ENCODE measurements around the gene TSPAN32.

TSPAN32 gene, protein sequence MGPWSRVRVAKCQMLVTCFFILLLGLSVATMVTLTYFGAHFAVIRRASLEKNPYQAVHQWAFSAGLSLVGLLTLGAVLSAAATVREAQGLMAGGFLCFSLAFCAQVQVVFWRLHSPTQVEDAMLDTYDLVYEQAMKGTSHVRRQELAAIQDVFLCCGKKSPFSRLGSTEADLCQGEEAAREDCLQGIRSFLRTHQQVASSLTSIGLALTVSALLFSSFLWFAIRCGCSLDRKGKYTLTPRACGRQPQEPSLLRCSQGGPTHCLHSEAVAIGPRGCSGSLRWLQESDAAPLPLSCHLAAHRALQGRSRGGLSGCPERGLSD

DNA sequence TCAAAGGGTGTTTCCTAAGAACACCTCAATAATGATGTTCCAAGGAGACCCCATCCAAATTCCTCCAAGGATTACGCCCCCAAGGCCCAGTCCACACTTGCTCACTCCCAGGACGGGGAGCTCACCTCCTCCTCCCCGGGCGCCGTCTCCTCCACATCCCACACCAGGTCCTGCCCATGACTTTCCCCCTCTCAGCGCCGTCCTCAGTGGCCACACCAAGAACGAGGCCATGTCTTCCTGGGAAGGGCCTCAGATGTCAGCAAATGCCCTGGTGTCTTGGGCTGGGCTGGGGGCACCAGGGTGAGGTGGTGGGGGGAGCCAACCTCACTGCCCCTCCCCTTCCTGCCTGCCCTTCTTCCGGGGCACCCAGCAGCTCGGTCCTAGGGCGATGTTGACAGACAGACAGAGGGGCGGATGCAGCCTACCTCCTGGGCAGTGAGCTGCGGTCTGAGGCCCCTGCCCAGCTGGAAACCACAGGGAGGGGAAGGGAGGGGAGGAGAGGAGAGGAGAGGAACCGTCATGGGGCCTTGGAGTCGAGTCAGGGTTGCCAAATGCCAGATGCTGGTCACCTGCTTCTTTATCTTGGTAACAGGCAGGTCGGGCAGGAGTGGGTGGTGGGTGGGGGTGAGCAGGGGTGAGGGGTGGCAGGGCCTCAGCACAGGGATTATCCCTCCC lies at the start of gene TSPAN32, which contains the start of gene C11orf21:
Gene TSPAN32 (plus strand): TSS at position 383 of the 675 bp plus-strand sequence. CDS start 137 bp downstream, at position 520.
Gene C11orf21 (minus strand): TSS at position 288 of the 675 bp plus-strand sequence. CDS start 110 bp downstream, at position 178.
- DNase-seq (ENCODE audit: low spot score) = peak; percentile 67

DNA sequence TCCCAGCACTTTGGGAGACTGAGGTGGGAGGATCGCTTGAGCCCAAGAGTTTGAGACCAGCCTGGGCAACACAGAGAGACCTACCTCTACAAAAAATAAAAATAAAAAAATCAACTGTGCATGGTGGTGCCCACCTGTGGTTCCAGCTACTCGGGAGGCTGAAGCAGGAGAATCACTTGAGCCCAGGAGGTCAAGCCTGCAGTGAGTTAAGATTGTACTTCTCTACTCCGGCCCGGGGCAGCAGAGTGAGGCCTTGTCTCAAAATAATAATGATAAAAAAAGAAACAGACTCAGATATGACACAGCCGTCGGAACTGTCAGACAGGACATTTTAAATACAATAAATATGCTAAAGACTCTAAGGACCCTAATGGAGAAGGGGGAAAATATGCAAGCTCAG lies 49.8 kb upstream of the TSPAN32 start:
- DNase-seq (ENCODE audit: low spot score) = no peak

DNA sequence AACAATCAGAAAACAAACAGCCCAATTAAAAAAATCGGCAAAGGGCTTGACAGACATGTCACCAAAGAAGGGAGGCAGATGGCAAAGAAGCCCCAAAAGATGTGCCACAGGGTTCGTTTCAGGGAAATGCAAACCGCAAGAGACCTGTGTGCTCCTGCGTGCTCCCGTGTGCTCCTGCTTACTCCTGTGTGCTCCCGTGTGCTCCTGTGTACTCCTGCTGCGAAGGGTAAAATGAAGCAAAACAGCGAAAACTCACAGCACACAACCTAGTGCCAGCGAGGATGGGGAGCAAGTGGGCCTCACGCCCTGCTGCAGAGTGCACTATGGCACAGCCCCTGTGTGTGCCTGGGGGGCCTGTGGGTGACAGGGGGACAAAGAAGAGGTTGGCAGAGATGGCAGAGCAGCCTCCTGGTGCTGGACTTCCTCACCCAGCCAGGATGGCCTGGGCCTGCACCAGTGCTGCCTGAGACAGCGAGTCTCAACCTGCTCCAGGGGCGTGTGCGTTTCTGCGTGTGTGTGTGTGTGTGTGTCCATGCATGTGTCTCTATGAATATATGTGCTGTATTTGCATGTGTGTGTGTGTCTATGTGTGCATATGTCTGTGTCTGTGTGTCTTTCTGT lies 45.4 kb upstream of the TSPAN32 start:
- no peak for DNase-seq (ENCODE audit: low spot score)

DNA sequence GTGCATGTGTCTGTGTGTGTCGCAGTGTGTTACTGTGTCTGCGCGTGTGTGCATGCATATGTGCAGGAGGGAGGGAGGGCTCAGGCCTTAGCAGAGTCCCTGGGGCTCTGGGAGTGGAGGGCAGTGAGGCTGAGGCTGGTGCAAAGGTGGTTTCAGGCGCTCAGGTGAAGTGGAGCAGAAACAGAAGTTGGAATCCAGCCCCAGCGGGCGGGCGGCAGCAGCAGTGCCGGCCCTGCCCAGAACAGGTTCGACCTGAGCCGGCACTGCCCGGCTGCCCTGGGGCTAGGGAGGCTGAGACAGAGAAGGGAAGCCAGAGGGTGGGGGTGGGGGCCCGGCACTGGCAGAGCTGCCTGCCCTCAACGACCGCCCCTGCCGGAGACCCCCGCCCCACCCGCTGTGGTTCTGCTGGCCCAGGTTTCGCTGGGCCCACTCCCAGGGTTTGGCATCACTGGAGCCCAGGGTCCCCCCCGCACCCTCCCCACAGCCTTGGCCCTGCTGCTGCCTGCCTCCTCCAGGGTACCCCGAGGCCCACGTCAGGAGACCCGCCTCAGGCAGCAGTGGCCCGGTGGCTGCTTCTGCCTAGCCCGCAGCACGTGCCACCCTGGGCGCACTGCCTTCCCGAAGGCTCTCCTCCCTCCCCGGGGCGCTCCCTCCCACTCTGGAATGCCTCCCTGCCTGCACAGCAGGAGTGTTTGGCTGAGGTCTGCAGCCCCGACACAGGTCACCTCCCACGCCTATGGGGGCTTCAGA lies 44.7 kb upstream of the TSPAN32 start:
- DNase-seq (ENCODE audit: low spot score) = no peak

DNA sequence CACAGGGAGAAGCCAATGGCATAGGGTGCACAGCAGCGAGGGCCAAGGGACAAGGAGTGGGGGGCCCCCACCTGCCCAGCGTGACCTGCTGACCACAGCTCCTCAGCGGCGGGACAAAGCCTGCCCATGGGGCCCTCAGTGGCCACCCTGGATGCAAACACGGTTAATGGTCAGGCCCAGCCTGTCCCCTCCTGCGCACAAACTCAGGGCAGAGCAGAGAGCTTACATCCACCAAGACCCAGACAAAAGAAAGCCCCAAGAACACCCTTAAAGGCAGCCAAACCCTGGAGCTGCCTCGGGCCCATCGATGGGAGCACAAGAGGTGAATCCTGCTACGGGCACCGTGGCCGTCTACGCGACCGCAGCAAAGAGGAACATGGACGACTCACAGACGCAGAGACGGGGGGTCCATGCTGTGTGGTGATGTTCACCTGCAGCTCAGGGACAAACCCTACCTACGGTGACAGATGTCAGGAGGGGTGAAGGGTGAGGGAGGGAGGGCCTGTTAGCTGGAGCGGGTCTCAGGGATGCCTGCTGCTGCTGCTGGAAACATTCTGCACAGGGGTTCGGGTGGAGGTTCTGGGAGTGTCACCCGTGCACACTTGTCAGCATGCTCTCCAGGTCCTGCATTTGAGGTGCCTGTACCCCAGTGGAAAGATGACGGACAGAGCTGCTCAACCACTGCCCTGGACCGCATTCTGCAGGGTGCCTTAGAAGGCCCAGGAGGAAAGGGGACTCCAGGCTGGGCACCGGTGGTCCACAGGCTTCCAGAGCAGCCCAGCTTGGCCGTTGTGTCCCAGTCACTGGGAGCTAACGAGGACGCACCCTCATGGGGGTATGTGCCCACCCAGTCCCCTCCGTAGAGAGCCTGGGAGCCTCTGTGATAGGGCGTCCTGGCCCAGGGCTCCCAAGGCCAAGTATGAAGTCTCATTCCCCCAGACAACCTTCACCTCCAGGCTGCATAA lies 43.0 kb upstream of the TSPAN32 start:
- no peak for DNase-seq (ENCODE audit: low spot score)

DNA sequence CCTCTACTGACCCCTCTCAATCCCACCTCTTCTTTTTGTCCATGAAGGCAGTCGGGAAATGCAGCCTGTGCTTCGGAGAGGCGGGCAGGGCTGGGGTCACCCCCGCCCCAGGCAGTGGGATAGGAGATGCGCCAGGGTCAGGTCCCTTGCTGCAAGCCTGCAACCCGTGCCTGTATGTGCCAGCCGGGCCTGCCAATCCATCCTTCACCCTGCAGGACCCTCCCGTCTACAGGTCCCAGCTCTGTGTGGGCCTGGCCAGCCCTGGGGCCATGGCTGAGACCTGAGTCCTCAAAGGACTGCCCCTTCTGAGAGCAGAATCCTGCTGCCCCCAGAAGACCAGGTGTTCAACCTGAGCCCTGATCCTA lies 42.4 kb upstream of the TSPAN32 start:
- no peak for DNase-seq (ENCODE audit: low spot score)

DNA sequence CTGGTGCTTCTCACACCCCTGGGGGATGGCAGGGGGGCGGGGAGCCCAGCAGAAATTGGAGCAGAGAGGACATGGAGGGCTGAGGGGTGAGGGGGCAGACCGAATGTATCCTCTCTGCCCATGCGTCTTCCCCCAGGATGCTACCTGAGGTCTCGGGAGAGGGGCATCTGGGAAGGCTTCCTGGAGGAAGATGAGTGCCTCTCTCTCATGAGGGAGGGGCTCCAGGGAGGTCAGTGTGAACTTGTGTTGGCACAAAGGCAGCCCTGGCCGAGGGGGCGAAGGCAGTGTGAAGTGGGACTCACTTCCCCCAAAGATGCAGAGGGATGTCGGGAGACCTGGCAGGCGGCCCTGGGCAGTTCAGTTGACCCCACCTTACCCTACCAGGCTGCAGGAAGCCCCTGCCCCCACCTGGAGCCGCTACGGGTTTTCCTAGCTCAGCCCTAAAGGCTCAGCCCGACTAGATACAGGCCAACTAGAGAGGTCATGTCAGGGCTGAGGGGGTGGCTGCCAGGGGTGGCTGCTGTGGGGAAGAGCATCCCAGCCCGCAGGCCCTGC lies 41.8 kb upstream of the TSPAN32 start:
- no peak for DNase-seq (ENCODE audit: low spot score)

DNA sequence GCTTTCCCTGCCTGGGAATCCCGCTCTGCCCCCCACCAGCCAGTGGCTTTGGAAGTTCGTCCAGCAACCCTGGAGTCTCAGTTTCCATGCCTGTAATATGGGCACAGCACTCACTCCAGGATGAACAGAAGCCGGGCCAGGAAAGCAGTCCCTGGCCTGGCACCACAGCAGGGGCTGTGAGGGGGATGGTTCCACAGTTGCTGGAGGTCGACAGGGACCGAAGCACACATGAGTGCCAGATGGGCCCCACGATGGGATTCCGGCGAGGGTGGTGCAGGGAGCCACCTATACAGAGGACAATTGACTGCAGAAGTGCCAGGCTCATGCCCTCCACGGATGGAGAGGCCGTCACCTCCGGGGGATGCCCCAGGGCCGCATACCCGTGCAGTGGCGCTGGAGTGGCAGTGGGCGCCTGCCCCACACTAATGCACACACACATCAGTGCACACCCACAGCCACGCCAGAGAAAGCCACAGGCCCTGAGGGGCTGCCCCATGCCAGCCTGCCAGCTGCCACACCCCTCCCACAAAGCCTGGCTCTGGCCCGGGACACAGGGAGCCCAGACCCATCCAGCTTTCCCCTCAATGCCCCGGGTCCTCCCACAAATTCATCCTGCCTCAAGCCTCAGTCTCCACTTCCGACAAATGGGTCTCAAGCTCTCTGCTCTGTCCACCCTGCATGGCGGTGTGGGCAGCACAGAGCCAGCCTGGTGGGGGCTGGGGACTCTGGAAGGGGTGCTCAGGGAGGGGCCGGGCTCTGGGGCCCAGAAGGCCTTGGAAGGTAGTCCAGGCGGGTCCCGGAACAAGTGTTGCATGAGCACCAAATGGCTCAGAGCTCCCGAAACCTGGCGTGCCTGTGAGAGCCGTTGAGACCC lies 41.1 kb upstream of the TSPAN32 start:
- no peak for DNase-seq (ENCODE audit: low spot score)

DNA sequence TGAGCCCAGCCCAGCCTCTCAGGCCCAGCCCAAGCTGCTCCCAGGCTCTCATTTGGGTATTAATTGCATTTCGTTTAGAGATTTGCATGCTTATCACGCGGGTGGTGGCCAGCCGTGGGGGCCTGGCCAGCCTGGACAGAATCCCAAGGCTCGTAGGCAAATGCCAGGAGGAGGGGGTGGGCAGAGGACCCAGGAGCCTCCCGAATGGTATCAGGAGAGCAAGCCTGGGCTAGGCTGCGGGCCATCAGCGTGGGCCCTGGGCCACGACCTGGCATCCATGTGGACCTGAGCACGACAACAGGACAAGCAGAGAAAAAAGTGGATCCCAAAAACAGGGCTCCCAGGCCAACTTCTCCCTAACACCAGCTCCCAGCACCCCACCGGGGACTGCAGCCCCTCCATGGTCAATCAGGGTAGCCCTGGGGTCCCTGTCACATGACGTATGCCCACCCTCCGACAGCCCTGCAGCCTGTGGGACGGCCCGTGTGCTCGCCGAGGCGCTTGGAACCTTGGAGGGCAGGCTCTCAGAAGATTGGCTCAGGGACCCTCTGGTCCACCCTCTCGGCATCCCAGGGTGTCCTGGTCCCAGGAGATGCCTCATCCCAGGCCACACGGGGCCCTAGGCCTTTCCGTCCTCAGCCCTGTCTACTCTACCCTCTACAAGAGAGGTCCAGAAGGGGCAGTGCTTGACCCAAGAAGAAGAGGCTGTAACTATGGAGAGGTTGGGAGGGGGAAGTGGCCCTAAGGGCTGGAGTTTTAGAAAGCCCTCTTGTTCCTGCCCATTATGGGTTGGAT lies 40.2 kb upstream of the TSPAN32 start:
- DNase-seq (ENCODE audit: low spot score) = no peak

DNA sequence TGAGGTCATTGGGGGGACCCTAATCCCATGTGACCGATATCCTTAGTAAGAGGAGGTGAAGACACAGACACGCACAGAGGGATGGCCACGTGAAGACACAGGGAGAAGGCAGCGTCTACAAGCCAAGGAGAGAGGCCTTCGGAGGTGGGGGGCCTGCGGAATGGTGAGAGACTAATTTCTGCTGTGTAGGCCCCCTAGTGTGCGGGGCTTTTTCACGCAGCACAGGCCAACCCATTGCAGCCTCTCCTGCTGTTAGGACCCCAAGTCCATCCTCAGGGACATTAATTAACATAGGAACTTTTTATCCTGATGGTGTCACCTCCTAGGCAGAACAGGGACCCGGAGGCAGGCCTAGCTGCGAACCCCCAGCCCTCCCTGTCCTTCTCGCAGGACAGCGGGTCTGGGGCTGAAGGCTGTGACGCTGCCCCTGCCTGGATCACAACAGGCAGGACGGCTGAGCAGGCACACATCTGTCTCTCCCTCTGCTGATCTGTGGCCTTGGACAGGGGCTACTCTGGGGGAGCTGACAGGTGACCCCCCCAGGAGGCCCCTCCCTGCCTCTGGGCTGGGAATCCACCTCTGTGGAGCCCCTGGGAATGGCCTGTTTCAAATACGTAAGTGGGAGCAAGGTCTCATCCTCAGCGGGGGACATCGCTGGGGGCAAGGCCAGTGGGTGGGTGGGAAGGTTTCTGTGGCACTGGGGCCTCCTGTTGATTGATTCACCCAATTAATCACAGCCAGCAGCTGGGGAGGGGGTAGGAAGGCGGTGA lies 39.3 kb upstream of the TSPAN32 start:
- no peak for DNase-seq (ENCODE audit: low spot score)

DNA sequence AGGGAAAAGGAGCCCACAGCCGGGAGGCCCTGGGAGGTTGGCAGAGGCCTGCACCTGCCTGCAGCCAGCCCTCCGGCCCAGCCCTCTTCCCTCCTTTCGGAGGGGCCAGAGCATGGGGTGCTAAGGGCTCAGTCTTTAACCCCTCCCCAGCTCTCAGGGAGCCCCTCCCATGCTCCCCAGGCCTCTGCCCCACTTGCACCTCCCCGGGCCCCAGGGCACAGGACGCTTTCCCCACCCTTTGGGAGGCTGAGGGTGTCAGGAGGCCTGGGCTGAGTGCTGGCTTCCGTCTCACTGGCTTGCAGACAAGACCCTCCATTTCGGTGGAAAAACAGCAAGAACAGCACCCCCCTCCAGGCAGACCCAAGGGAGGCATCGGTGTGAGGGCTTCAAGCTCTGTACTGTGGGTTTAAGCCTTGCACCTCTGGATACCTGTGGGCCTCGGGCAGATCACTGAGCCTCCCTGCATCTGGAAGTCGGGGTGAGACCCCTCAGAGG lies 38.7 kb upstream of the TSPAN32 start:
- DNase-seq (ENCODE audit: low spot score) = no peak

DNA sequence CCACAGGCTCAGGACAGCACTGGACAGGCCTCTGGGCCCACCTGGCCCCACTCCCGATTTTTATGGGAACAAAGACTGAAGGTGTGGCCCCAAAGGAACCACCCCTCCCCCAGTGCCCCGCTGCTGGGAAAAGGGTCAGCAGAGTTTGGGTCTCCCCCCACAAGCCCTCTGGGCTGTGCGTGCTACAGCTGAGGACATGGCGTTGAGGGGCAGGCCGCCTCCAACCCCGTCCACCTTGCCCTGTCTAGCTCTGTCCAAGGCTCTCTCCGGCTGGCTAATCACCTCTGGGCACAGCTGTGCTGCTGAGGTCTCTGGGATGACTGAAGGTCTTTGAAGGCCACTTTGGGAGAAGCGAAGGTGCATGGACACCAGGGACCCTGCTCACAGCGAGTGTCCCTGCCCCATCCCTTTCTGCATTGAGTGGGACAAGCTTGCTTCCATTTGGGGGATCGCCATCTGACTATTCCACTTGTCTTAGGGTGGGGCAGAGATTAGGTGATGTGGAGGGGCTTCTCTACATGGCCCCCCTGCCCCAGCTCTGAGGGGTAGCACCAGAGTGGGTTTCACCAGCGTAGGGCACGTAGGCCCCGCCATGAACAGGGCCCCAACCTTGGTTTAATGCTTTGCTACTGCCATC lies 38.0 kb upstream of the TSPAN32 start:
- DNase-seq (ENCODE audit: low spot score) = no peak

DNA sequence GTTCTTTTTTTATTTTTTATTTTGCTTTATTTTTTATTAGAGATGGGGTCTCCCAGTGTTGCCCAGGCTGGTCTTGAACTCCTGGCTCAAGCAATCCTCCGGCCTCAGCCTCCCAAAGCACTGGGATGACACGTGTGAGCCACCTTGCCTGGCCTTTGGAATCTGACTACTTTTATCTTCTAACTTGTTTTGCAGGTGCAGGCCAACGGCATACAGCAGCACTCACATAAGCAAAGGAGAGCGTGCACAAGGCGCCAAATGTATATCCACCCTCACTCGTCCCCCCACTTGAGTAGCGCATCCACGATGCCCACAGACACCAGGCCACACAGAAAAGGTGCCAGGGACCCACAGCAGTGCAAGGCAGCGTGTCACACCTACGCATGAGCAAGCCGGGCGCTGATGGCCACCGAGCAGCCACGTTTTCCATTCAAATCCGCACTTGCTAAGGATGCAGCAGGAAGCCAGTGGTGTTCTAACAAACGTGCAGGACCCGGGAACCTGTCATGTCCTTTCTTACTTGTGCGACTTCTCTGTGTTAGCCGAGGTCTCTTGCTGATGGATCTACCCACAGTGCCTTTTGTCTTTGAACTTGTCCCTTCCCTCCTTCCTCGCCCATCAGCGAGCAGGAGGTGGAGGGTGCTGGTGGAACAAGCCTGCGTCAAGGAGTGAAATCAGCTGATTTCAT lies 37.3 kb upstream of the TSPAN32 start:
- DNase-seq (ENCODE audit: low spot score) = no peak

DNA sequence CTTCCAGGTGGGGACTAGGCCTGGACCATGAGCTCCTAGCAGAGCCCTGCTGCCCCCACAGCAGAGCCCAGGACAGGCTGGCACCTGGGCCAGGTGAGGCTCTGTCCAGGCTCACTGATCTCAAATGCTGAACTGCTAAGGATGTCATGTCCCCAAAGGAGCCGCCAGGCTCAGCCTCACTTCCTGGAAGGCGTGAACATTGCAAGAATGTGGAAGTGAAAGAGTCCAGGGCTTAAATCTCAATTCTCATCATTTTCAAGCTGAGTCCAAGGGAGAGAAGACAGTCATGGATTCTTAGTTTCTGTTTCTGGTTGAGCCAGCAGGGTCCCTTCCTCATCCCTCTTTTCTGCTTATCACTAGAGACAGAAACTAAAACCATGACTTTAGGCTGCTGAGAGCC lies 36.4 kb upstream of the TSPAN32 start:
- DNase-seq (ENCODE audit: low spot score) = peak; percentile 63

DNA sequence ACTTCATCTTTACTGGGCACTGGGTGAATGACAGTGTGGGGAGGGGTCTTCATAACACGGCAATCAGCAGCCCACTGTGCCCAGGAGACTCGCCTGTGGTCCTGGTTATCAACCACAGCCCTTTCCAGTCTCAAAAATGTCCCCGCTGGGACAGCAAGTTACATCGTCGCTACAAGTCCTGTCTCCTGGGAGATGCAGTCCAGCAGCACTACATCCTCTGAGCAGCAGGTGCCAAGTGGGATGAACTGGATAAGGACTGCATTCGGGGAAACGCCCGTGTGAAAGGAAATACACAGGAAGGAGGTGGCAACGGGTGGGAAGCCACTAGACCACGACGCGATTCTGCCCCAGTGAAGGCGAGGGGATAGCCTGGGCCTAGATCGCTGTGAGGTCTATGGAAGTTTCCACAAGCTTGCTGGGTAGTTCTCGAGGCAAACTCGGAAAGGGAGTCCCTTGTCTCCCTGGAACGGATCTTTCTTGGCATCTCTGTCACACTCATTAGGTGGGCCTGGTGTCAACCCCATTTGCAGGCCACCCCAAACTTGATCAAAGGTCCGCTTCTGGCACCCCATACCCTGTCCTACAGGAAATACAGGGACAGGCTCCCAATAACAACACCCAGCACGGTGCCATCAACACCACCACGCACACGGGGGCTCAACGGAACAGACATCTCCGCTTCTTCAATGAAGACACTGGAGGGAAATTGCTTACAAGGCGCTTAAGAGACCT lies 35.8 kb upstream of the TSPAN32 start:
- DNase-seq (ENCODE audit: low spot score) = no peak

DNA sequence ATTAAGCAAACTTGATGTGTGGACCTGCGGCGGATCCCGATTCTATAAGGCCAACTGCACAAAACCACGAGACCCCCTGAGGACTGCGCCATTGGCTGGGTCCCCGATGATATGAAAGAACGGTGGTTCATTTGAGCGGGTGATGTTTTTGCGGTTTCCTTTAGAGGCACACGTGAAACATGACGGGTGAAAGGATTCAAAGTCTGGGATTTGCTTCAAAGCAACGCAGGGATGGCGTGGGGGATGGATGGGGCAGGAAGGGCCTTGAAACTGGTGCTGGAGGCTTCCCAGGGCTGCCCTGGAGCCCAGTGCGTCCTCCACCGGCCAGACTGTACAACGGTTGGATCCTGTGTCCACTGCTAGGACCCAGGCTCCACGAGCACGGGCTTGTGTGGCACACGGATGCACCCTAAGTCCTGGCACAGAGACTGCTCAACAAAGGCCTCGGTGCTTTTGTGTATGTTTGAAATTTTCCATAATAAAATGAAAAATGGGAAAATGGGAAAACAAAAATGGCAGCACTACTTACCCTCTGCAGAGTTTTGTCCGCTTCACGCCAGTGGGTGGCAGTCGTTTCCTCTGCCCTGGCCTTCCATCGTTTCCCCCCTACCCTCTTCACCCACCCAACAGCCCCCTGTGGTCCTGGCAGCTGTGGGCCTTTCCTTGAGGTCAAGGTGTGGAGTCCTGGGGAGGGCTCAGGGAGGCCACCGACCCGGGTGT lies 35.1 kb upstream of the TSPAN32 start:
- DNase-seq (ENCODE audit: low spot score) = no peak

Data from Ammon's horn (tissue), 1 donor.